HG03095 (cell line): ENCODE results near the gene LRBA.
A peak's percentile ranks its signal among the peaks of the same experiment; 100 is the strongest.
"Not testable (repeated sequence)": the region's sequence is repeated elsewhere in the genome, so short reads cannot be mapped to it uniquely, and the experiment has no call there.

ENCODE experiments used
- ATAC-seq: cut with Tn5 transposase; IDR thresholded peaks from one replicate; pipeline ENCODE4 v1.9.1; 2021; ENCODE audit warnings: moderate library complexity; ENCODE audit not compliant: unreplicated experiment

LRBA gene

GRCh38 chr4:151015459-151016347 is 619 bp upstream of the LRBA start:
- ATAC-seq, result peak; percentile 68

- no peak for ATAC-seq
Measured at GRCh38 chr4:151013944-151014343, 1.1 kb downstream of the LRBA start.

- ATAC-seq, result no peak
Measured at GRCh38 chr4:151013491-151013890, 1.6 kb downstream of the LRBA start.

GRCh38 chr4:151012820-151013219 is 2.3 kb downstream of the LRBA start:
- ATAC-seq, result no peak

GRCh38 chr4:151012376-151012775 is 2.7 kb downstream of the LRBA start:
- no peak for ATAC-seq

GRCh38 chr4:151004222-151004621 is 10.9 kb downstream of the LRBA start:
- no peak for ATAC-seq

GRCh38 chr4:151000747-151001429 is 14.2 kb downstream of the LRBA start:
- no peak for ATAC-seq

GRCh38 chr4:150999086-150999485 is 16.0 kb downstream of the LRBA start:
- no peak for ATAC-seq

- ATAC-seq, result no peak
Measured at GRCh38 chr4:150997141-150997540, 17.9 kb downstream of the LRBA start.

GRCh38 chr4:150994721-150995120 is 20.4 kb downstream of the LRBA start:
- ATAC-seq, result no peak

- ATAC-seq, result not testable (repeated sequence)
Measured at GRCh38 chr4:150993577-150993976, 21.5 kb downstream of the LRBA start.

- no peak for ATAC-seq
Measured at GRCh38 chr4:150990993-150991392, 24.1 kb downstream of the LRBA start.

- ATAC-seq, result no peak
Measured at GRCh38 chr4:150990250-150990649, 24.8 kb downstream of the LRBA start.

- no peak for ATAC-seq
Measured at GRCh38 chr4:150988238-150988637, 26.8 kb downstream of the LRBA start.

GRCh38 chr4:150987204-150987603 is 27.9 kb downstream of the LRBA start:
- ATAC-seq, result no peak

GRCh38 chr4:150986085-150986484 is 29.0 kb downstream of the LRBA start:
- no peak for ATAC-seq

- ATAC-seq, result no peak
Measured at GRCh38 chr4:150983851-150984250, 31.2 kb downstream of the LRBA start.

GRCh38 chr4:150982557-150983233 is 32.4 kb downstream of the LRBA start:
- ATAC-seq, result no peak

GRCh38 chr4:150978738-150979575 is 36.1 kb downstream of the LRBA start:
- ATAC-seq, result no peak

GRCh38 chr4:150976478-150977118 is 38.5 kb downstream of the LRBA start:
- no peak for ATAC-seq
